ENCODE results near the gene PTTG2.

DNA sequence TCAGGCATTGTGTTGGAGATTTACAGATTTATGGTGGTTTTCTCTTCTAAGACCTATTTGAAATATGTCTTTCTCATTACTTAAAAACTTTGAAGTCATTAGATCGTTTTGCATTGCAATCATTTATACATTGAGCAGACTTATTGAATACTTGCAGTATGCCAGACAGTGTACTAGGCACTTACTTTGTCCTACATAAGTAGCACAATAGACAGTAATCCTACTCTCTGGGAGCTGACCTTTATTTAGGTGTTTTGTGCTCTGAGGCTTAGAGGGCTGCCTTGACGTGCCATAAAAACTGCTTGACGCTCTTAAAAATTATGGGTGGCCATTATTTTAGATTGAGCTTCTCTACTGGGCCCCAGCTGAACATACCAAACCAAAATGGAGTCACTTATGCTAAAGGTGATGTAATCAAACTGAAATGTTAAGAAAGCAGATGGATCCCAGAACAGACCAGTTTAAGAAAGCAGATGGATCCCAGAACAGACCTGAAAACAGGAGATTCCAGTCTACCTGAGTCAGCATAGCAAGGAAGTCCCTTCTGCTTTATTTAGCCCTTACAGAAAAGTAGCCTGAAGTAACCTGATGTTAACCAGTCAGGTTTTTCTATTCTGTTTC lies 42.4 kb downstream of the PTTG2 start:
- TF ChIP-seq POLR2A (IDR thresholded peaks at IDR 0.05) (no peak), POLR2AphosphoS5 (IDR thresholded peaks at IDR 0.05; ENCODE audit: insufficient read depth in 1 of 2, low read depth in 1 of 2) (no peak)
- TF ChIP-seq, protein P1, sequence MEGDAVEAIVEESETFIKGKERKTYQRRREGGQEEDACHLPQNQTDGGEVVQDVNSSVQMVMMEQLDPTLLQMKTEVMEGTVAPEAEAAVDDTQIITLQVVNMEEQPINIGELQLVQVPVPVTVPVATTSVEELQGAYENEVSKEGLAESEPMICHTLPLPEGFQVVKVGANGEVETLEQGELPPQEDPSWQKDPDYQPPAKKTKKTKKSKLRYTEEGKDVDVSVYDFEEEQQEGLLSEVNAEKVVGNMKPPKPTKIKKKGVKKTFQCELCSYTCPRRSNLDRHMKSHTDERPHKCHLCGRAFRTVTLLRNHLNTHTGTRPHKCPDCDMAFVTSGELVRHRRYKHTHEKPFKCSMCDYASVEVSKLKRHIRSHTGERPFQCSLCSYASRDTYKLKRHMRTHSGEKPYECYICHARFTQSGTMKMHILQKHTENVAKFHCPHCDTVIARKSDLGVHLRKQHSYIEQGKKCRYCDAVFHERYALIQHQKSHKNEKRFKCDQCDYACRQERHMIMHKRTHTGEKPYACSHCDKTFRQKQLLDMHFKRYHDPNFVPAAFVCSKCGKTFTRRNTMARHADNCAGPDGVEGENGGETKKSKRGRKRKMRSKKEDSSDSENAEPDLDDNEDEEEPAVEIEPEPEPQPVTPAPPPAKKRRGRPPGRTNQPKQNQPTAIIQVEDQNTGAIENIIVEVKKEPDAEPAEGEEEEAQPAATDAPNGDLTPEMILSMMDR (IDR thresholded peaks at IDR 0.05) = no peak
